ENCODE results near the gene GTF2E1.

DNA sequence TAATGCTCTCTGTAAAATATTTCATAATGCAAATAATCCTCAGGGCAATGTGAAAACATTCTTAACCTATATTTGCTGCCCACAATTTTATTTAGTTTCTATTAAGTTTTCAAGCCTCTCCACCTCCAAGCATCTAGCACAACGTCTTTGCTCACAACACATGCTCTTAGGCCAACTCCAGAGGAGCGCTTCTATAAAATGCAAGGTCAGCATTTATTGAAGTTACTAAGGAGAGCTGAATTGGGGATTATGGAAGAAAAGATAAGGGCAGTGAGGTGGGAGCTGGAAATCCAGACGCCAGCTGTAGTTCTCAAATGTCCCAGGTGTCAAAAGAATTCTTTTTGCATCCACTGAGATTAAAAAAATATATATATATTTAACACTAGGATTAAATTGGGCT is 1.2 kb upstream of the GTF2E1 start:
- TF ChIP-seq, protein P1, sequence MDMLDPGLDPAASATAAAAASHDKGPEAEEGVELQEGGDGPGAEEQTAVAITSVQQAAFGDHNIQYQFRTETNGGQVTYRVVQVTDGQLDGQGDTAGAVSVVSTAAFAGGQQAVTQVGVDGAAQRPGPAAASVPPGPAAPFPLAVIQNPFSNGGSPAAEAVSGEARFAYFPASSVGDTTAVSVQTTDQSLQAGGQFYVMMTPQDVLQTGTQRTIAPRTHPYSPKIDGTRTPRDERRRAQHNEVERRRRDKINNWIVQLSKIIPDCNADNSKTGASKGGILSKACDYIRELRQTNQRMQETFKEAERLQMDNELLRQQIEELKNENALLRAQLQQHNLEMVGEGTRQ (CRISPR knock-in tag; IDR thresholded peaks at IDR 0.05), result no peak
- TF ChIP-seq, protein P2, sequence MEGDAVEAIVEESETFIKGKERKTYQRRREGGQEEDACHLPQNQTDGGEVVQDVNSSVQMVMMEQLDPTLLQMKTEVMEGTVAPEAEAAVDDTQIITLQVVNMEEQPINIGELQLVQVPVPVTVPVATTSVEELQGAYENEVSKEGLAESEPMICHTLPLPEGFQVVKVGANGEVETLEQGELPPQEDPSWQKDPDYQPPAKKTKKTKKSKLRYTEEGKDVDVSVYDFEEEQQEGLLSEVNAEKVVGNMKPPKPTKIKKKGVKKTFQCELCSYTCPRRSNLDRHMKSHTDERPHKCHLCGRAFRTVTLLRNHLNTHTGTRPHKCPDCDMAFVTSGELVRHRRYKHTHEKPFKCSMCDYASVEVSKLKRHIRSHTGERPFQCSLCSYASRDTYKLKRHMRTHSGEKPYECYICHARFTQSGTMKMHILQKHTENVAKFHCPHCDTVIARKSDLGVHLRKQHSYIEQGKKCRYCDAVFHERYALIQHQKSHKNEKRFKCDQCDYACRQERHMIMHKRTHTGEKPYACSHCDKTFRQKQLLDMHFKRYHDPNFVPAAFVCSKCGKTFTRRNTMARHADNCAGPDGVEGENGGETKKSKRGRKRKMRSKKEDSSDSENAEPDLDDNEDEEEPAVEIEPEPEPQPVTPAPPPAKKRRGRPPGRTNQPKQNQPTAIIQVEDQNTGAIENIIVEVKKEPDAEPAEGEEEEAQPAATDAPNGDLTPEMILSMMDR (IDR thresholded peaks at IDR 0.05), result no peak
- TF ChIP-seq SMAD4 (CRISPR knock-in tag; IDR thresholded peaks at IDR 0.05), result no peak
- no peak for TF ChIP-seq CREB1 (CRISPR knock-in tag; IDR thresholded peaks at IDR 0.05)
- TF ChIP-seq JAZF1 (CRISPR knock-in tag; IDR thresholded peaks at IDR 0.05), result no peak

All from WTC11 (cell line).